GM21717 (cell line): ENCODE data around the gene PCGF3.
"Not testable (repeated sequence)": the region's sequence is repeated elsewhere in the genome, so short reads cannot be mapped to it uniquely, and the experiment has no call there.

Experiments used
- ATAC-seq: cut with Tn5 transposase; IDR thresholded peaks from one replicate; pipeline ENCODE4 v1.9.1; 2021; ENCODE audit warnings: mild to moderate bottlenecking, moderate library complexity; ENCODE audit not compliant: unreplicated experiment

PCGF3 gene

GRCh38 chr4:722851-723360, 17.3 kb downstream of the PCGF3 start:
- ATAC-seq, result no peak

DNA sequence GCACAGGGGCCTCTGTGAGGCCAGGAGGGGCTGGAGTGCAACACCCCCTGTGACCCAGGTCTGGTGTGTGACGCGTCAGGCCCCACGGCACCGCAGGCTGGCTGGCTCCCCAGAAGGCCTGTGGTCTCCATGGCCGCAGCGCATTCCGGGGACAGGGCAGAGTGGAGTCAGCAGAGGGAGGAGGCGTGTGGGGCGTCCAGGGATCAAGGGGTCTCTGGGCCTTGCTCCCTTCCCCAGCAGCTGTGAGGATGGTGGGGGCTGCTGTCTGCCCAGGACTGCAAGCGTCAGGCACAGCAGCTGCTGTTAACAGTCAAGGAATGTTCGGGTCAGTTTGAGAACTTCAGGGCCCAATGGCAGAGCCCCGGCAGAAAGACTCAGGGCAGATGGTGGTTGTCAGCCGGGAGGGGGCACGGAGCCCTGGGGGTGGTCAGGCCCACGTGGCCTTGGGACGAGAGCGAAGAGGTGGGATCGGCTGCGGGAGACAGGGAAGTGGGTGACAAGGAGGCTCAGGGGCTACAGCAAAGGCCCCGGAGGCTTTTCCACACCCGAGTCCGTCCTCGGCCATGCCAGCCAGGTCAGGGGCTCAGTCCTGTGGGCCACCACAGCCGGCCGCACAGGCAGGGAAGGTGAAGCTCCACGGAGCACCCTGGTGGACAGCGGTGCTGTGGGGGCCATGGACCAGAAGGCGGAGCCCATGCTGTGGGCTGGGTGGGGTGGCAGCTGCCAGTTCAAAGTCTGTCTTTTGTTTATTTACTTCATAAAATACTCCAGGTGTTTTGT, 18.3 kb downstream of the PCGF3 start:
- ATAC-seq, result no peak

GRCh38 chr4:725391-726234, 20.0 kb downstream of the PCGF3 start:
- no peak for ATAC-seq

DNA sequence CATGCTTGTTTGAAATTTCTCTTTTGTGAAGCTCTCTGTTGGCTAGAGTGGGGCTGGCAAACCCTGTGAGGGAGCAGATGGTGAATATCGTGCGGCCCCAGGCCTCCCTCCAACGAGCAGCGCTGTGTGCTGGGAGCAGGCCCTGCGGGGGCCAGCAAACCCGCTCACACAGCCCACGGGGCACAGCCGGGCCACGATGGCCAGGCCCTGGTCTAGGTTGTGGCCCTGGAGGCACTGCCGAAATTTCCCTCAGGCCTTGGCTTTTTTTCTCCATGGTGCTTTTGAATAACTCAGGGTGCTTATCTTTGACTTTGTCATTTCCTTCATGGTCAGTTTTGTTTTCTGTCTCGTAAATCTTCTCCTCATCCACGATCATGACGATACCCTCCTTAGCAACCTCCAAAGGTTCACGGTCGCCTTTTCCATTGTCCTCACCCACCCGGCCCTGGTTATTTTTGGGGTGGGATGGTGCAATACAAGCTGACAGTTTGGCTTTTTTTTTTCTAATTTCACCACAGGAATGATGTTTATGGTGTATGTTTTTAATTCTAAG, 20.7 kb downstream of the PCGF3 start:
- no peak for ATAC-seq

GRCh38 chr4:726838-727237, 21.2 kb downstream of the PCGF3 start:
- no peak for ATAC-seq

GRCh38 chr4:727576-727975, 21.9 kb downstream of the PCGF3 start:
- no peak for ATAC-seq

DNA sequence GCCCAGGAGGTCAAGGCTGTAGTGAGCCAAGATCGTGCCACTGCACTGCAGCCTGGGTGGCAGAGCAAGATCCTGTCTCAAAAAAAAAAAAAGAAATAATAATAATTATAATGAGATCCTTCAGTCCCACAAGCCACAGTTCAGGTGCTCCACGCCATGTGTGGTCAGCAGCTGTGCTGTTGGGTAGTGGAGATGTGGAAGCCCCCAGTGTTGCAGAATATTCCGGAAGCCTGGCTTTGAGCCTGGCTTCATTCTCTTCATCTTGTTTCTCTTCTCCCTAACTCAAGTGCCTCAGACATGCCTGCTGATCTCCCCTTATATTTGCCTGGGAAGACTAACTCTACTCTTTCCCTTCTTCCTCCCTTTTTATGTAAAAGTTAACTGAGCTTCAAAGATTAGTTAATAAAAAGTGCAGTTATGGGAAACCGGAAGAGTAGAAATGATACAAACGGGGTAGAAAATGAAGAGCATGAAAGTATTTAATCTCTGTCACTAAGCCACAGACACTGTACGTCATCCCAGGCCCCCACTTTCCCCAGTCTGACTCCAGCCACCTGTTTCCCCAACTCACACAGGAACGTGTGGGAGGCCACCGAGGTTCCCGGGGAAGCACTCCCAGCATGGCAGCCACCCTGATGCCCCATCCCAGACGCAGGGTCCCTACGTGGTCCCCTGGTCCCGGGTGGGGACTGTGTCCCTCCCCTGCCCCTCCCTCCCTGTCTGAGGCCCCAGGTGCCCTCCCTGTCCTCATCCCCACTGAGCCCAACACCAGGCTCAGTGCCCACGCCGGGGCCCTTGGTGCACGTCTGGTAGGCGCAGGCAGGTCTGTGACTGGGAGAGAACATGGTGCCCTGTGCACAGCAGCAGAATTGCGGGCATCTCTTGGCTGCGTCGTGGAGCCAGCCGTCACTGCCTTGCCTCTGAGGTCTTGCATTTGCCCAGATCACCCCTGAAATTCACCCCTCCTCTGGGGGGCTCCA, 24.0 kb downstream of the PCGF3 start:
- no peak for ATAC-seq

DNA sequence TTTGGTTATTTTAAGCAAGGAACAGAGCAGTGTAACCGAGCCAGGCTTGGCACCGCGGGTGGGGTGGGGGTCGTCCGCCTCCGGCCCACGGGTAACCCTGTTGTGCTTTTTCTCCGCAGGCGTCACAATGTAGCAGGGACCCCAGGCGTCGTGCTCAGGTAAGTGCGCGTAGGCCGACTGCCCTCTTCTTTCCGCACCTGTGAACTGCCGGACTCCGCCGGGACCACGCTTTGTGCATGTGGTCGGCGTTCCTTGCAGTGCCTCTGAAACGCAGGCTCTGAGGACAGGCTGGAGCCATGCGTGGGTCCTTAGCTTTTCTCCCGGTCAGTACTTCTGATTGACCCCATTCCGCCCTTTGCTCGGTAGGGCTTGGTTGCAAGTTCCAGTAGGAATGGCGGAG, 24.9 kb downstream of the PCGF3 start:
- no peak for ATAC-seq

DNA sequence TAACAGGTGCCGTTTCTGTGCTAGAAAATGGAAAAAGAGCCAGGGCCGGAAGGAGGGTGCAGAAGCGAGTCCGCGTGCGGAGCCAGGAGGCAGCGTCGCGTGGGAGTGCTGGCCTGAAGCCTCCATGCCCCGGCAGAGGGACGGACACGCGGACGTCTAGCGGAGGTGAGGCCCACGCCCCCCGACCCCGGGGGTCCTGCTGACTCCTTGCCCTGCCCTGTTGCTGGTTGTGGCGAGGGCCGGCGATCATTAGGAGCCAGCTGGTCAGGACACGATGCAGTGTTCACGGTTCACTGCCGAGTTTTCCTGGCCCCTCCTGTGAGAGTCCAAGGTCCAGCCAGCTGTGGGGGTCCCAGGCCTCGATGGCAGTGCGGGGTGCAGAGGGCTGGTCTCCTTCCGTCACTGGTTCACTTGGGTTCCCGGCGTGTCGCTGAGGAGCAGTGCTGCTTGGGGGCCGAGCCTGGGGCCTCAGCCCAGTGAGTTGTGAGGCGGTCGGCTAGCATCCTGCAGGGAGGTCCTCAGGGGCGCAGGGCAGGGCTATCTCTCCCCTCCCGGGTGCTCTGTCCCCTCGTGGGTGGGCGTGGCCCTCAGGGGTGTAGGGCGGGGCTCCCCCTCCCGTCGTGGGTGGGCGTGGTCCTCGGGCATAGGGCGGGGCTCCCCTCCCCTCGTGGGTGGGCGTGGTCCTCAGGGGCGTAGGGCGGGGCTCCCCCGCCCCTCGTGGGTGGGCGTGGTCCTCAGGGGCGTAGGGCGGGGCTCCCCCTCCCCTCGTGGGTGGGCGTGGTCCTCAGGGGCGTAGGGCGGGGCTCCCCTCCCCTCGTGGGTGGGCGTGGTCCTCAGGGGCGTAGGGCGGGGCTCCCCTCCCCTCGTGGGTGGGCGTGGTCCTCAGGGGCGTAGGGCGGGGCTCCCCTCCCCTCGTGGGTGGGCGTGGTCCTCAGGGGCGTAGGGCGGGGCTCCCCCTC, 25.6 kb downstream of the PCGF3 start:
- not testable (repeated sequence) for ATAC-seq

DNA sequence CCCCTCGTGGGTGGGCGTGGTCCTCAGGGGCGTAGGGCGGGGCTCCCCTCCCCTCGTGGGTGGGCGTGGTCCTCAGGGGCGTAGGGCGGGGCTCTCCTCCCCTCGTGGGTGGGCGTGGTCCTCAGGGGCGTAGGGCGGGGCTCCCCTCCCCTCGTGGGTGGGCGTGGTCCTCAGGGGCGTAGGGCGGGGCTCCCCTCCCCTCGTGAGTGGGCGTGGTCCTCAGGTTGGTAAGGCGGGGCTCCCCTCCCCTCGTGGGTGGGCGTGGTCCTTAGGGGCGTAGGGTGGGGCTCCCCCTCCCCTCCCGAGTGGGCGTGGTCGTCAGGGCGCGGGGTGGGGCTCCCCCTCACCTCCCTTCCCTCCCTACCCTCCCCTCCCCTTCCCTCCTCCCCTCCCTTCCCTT, 26.3 kb downstream of the PCGF3 start:
- ATAC-seq, result not testable (repeated sequence)

GRCh38 chr4:732486-732885, 26.9 kb downstream of the PCGF3 start:
- ATAC-seq, result no peak

DNA sequence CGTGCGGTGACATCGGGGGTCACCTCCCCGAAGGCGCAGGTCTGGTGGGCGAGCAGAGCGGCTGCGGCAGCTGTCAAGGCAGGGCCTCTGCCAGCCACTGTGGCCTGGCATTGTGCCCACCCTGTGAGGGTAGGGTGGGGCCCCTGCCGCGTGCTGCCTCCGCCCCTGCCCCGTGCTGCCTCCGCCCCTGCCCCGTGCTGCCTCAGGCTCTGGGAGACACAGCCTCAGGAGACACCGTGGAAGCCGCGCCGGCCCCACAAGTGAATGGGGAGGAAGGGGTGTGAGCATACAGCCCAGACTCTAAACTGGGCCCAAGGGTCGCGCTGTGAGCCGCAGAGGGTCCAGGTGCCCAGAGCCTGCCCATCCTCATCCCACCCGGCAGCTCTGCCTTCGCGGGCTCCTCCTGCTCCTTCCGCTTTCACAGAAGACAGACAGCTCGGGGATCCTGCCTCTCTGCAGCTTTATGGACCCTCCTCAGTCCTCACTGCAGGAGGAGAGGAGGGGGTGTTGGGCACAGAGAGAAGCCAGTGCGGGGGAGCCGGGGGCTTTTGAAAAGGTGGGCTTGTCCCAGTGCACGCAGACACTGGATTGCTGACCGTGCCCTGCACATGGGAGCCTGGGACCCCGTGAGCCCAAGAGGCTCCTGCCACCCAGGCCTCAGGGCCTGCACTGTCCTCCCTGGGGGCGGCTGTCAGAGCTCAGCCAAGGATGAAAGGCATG, 27.4 kb downstream of the PCGF3 start:
- no peak for ATAC-seq

GRCh38 chr4:733631-733980, 28.0 kb downstream of the PCGF3 start:
- no peak for ATAC-seq

- no peak for ATAC-seq
These were observed 28.4 kb downstream of the PCGF3 start for GRCh38 chr4:734075-734474.

GRCh38 chr4:734951-735350, 29.3 kb downstream of the PCGF3 start:
- ATAC-seq, result no peak

- ATAC-seq, result no peak
These were observed 30.0 kb downstream of the PCGF3 start for GRCh38 chr4:735583-735982.

DNA sequence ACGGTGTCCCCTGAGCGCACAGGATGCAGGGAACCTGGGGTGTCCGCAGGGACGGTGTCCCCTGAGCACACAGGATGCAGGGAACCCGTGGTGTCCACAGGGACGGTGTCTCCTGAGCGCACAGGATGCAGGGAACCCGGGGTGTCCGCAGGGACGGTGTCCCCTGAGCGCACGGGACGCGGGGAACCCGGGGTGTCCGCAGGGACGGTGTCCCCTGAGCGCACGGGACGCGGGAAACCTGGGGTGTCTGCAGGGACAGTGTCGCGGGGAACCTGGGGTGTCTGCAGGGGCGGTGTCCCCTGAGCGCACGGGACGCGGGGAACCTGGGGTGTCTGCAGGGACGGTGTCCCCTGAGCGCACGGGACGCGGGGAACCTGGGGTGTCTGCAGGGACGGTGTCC, 30.9 kb downstream of the PCGF3 start:
- not testable (repeated sequence) for ATAC-seq

GRCh38 chr4:738781-739280, 33.2 kb downstream of the PCGF3 start:
- no peak for ATAC-seq

DNA sequence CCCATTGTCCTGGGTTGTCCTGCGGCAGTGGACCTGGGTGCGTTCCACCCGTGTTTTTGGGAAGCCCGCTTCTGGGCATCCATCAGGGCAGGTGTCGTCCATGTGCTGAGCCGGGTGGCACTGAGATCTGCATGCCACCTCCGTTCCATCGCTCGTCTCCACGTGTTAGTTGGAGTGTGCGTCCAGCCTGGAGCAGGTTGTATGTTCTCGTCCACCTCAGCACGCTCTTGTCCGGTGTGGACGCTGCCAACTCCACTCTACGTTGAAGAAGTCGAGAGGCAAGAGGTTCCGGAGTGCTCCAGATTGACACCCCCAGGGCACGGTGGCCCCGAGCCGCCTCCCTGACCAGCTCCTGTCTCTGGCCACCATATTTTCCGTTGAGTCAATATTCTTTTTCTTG, 33.9 kb downstream of the PCGF3 start:
- no peak for ATAC-seq
